Measurements from ENCODE around the gene ERCC1.
A peak's percentile ranks its signal among the peaks of the same experiment; 100 is the strongest.
"Not testable (repeated sequence)": the region's sequence is repeated elsewhere in the genome, so short reads cannot be mapped to it uniquely, and the experiment has no call there.

The ERCC1 gene

DNA sequence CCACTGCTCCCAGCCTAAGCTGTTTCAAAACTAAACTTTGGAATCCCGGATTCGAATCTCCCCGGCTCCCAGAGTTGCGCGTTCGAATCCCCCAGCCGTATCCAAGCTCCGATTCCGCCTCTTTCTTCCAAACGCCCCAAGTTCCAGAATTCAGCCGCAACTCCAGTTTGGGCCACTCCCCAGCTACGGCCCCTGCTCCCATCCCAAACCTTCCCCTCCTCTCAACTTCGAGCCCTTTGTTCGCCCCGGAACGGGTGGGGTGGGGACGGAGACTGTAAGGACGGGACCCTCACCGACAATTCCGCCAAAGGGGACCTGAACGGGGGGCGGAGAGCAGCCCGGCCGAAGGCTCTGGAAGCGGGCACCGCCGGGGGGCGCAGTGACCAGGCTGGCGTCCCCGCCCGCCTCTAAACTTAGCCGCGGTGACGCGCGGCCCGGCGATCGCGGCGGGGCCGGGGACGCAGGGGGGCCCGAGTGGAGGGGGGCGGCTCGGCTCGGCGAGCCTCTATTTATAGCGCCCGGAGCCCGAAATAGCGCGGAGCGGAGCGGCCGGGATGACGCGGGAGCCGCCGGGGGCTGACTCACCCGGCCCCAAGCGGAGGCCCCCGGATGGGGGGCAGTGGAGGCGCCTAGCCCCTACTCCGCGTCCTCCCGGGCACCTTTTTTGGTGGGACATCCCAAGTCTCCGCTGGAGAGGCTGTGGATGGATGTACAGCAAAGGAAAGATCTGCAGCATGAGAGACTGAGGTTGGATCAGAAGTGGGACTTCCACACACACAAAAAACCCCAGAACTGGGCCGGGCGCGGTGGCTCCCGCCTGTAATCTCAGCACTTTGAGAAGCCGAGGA lies 4.9 kb upstream of the ERCC1 start:
- no peak for DNase-seq

- DNase-seq = peak; percentile 54
Measured at GRCh38 chr19:45424191-45425058, 708 bp upstream of the ERCC1 start.

- peak; percentile 84 for DNase-seq
Measured at GRCh38 chr19:45423033-45423588, 606 bp downstream of the ERCC1 start.

DNA sequence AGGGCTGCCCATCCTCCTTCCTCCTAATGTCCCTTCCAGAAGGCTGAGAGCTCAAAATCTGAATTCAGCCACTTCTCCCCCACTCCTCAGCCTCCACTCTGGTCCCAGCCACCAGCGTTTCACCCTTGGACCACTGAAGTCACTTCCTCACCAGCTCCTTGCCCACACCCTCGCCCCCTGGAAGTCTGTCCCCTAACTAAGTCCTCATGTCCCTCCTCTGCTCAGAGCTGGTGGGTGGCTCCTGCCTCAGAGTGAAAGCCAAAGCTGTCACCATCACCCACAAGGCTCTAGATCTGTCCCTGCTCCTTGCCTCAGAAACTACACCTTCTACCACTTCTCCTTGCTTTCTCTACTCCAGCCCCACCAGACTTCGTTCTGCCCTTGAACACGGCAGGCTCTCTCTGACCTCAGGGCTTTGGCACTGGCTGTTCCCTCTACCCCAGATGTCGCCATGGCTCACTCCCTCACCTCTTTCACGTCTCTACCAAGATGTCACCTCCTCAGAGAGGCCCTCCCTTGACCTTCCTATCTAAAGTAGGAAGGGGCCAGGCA lies 1.7 kb downstream of the ERCC1 start:
- DNase-seq = no peak

GRCh38 chr19:45420871-45421270 lies 2.8 kb downstream of the ERCC1 start:
- no peak for DNase-seq

- DNase-seq = no peak
Measured at GRCh38 chr19:45420356-45420755, 3.4 kb downstream of the ERCC1 start.

GRCh38 chr19:45419895-45420294 lies 3.8 kb downstream of the ERCC1 start:
- DNase-seq = no peak

- DNase-seq = no peak
Measured at GRCh38 chr19:45419396-45419795, 4.3 kb downstream of the ERCC1 start.

DNA sequence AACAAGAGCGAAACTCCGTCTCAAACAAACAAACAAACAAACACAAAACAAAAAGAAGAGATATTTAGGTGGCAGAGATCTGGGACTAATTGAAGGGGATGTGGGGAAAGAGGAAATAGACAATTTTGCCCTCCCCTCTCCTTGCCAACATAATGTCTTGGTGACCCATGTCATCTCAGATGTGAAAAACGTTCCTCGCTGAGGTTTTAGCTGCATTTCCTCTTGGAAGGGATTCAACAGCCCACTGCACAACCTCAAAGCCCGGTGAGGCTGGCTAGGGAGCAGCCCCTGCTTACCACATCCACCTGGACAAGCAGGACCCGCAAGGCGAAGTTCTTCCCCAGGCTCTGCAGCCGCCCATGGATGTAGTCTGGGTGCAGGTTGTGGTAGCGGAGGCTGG lies 4.9 kb downstream of the ERCC1 start:
- DNase-seq = no peak

DNA sequence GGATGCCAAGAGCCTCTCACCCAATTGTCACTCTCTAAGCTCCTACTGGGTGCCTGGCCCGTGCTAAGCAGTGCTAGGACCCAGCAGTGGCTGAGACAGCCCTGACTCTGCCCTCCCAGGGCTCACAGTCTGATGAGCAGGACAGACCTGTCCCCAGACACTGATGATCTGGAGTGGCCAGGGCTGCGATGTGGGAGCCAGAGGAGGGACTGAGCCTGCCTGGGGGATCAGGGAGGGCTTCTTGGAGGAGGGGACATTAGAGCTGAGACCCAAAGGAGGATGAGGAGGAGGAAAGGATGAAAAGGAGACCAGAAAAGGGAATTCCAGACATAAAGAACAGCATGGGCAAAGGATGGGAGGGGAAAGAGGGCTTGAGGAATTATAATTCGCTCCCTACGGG lies 6.6 kb downstream of the ERCC1 start:
- no peak for DNase-seq

- DNase-seq = no peak
Measured at GRCh38 chr19:45414468-45414867, 9.2 kb downstream of the ERCC1 start.

DNA sequence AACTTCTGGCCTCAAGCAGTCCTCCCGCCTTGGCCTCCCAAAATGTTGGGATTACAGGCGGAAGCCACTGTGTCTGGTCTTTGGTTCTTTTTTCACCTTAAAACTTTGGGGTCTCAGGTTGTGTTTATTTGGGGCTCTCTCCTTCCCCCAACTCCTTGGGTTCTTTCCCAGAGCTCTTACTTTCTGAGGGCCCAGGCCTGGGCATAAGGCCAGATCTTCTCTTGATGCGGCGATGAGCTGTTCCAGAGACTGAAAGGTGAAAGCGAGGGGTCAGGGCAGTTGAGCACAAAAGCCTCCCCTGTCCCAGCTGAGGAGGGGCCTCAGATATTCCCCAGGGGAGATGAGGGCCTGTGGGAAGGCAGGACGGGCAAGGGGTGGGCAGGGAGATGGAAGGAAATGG lies 10.2 kb downstream of the ERCC1 start:
- DNase-seq = no peak

DNA sequence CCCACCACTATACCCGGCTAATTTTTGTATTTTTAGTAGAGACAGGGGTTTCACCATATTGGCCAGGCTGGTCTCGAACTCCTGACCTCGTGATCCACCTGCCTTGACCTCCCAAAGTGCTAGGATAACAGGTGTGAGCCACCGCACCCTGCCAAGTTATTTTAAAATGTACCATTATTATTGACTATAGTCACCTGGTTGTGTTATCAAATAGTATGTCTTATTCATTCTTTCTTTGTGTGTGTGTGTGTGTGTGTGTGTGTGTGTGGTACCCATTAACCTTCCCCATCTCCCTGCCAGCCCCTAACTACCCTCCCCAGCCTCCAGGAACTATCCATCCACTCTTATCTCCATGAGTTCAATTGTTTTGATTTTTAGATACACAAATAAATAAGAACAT lies 13.4 kb downstream of the ERCC1 start:
- not testable (repeated sequence) for DNase-seq

- no peak for DNase-seq
Measured at GRCh38 chr19:45409557-45409920, 14.2 kb downstream of the ERCC1 start.

GRCh38 chr19:45408830-45409556 lies 14.7 kb downstream of the ERCC1 start:
- DNase-seq = no peak

DNA sequence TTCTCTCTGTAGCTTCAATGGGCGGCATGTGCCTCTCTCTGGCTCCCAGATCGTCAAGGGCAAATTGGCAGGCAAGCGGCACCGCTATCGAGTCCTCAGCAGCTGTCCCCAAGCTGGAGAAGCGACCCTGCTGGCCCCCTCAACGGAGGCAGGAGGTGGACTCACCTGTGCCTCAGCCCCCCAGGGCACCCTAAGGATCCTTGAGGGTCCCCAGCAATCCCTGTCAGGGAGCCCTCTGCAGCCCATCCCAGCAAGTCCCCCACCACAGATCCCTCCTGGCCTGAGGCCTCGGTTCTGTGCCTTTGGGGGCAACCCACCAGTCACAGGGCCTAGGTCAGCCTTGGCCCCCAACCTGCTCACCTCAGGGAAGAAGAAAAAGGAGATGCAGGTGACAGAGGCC lies 15.6 kb downstream of the ERCC1 start:
- DNase-seq = no peak

- DNase-seq = not testable (repeated sequence)
Measured at GRCh38 chr19:45407585-45407984, 16.1 kb downstream of the ERCC1 start.

GRCh38 chr19:45407091-45407375 lies 16.7 kb downstream of the ERCC1 start:
- no peak for DNase-seq

GRCh38 chr19:45406226-45407090 lies 17.3 kb downstream of the ERCC1 start, which contains the start of gene POLR1G:
Gene POLR1G, plus strand, starts transcription at chr19:45406644. Its CDS starts 53 bp downstream, at chr19:45406697.
- peak; percentile 85 for DNase-seq

GRCh38 chr19:45405435-45406225 lies 18.1 kb downstream of the ERCC1 start:
- DNase-seq = peak; percentile 84
